SK-N-SH (cell line): ENCODE results near the gene SUMF2. TPM values are rescaled to one million over a fixed set of nuclear protein-coding genes. Genes with fewer than 3 reads are reported as not detected.
A peak's percentile ranks its signal among the peaks of the same experiment; 100 is the strongest.

Experiments used
- CTCF ChIA-PET: fragments of 300-600, 350-600 bp; formaldehyde crosslinking; extraction: SDS; loops from one replicate; lab custom pipeline; 2021; lab: Yijun Ruan, JAX
- POLR2A ChIA-PET: fragments of 350-600 bp; sonication (Branson Sonifier 250); formaldehyde crosslinking; extraction: SDS; loops from one replicate; lab custom pipeline; 2020; ENCODE audit warnings: antibody characterized with exemption, inconsistent platforms; lab: Yijun Ruan, JAX
- DNase-seq: peaks from one replicate; pipeline ENCODE4 v3.0.0; 2012
- H2AFZ ChIP-seq: fragments of 200-600 bp; sonication (generic); 2 replicates; pipeline ENCODE4 v1.8.1; 2016; ENCODE audit warnings: antibody characterized with exemption, mild to moderate bottlenecking, low read depth
- H3F3A ChIP-seq: fragments of 200-600 bp; sonication (generic); replicated peaks from 2 replicates; pipeline ENCODE3; 2016; ENCODE audit warnings: antibody characterized with exemption, mild to moderate bottlenecking; ENCODE audit not compliant: insufficient read depth
- H3K27ac ChIP-seq, 2 experiments: fragments of 200-500 bp in 1 of 2; fragments of 200-600 bp in 1 of 2; sonication (Bioruptor generic) in 1 of 2; sonication (generic), shearing (Covaris generic) in 1 of 2; 2 replicates each; pipeline versions ENCODE4 v1.5.1 to v1.6.1; 2014 to 2016; ENCODE audit warnings: low read depth in 2 of 2, inconsistent platforms in 1 of 2, low read length in 1 of 2, mild to moderate bottlenecking in 1 of 2, mixed read lengths in 1 of 2
- H3K27me3 ChIP-seq: fragments of 200-600 bp; sonication (generic), shearing (Covaris generic); 2 replicates; pipeline ENCODE4 v1.6.1; 2016; ENCODE audit warnings: mixed run types; ENCODE audit not compliant: insufficient read depth
- H3K36me3 ChIP-seq, 2 experiments: fragments of 200-500 bp in 1 of 2; fragments of 200-600 bp in 1 of 2; sonication (Bioruptor generic) in 1 of 2; sonication (generic) in 1 of 2; replicated peaks in 1 of 2; 2 replicates each; pipeline versions ENCODE3 to v1.5.1; 2014 to 2016; ENCODE audit warnings: low read length in 1 of 2, mild to moderate bottlenecking in 1 of 2; ENCODE audit not compliant: insufficient read depth in 2 of 2, control insufficient read depth in 1 of 2
- H3K4me1 ChIP-seq, 2 experiments: fragments of 200-500 bp in 1 of 2; fragments of 200-600 bp in 1 of 2; sonication (Bioruptor generic) in 1 of 2; sonication (generic), shearing (Covaris generic) in 1 of 2; 2 replicates each; pipeline versions ENCODE4 v1.5.1 to v1.6.1; 2014 to 2016; ENCODE audit warnings: low read depth in 1 of 2, low read length in 1 of 2, mixed run types in 1 of 2; ENCODE audit not compliant: insufficient read depth in 2 of 2, control insufficient read depth in 1 of 2
- H3K4me2 ChIP-seq: fragments of 200-600 bp; sonication (generic), shearing (Covaris generic); 2 replicates; pipeline ENCODE4 v1.6.1; 2017; ENCODE audit warnings: mixed run types
- H3K4me3 ChIP-seq, 2 experiments: fragments of 200-500 bp in 1 of 2; fragments of 200-600 bp in 1 of 2; sonication (Bioruptor generic) in 1 of 2; sonication (generic), shearing (Covaris generic) in 1 of 2; 2 replicates each; pipeline versions ENCODE4 v1.5.1 to v1.8.1; 2014 to 2016; ENCODE audit warnings: low read depth in 2 of 2, inconsistent platforms in 1 of 2, low read length in 1 of 2, mild to moderate bottlenecking in 1 of 2, mixed read lengths in 1 of 2, moderate library complexity in 1 of 2
- H3K79me2 ChIP-seq: fragments of 200-600 bp; sonication (generic); 2 replicates; pipeline ENCODE4 v1.8.1; 2017; ENCODE audit warnings: mild to moderate bottlenecking; ENCODE audit not compliant: insufficient read depth
- H3K9ac ChIP-seq: fragments of 200-600 bp; sonication (generic); 2 replicates; pipeline ENCODE4 v1.6.1; 2017; ENCODE audit warnings: mixed run types
- H3K9me2 ChIP-seq: fragments of 200-600 bp; sonication (generic); 2 replicates; pipeline ENCODE4 v1.6.1; 2017; ENCODE audit warnings: mixed run types
- H3K9me3 ChIP-seq: fragments of 200-600 bp; sonication (generic); 2 replicates; pipeline ENCODE4 v1.6.1; 2017; ENCODE audit warnings: mixed run types, mild to moderate bottlenecking, moderate library complexity
- H4K20me1 ChIP-seq: fragments of 200-600 bp; sonication (generic); 2 replicates; pipeline ENCODE4 v1.6.1; 2017; ENCODE audit warnings: mild to moderate bottlenecking, mixed run types; ENCODE audit not compliant: insufficient read depth
- CHD2 ChIP-seq: fragments of 150-350 bp; IDR thresholded peaks from 2 replicates; pipeline ENCODE4 v1.6.1; 2018; ENCODE audit warnings: low read length; ENCODE audit not compliant: partially characterized antibody
- CTCF ChIP-seq: fragments of 200-600 bp; sonication (generic); IDR thresholded peaks from 2 replicates; pipeline ENCODE4 v1.6.1; 2017; ENCODE audit warnings: antibody characterized with exemption, mild to moderate bottlenecking, moderate library complexity
- EP300 ChIP-seq, 2 experiments: IDR thresholded peaks; 2 replicates each; pipeline versions ENCODE4 v1.4.0 to v1.6.1; 2012; ENCODE audit warnings: borderline replicate concordance in 1 of 2, low read depth in 1 of 2, low read length in 1 of 2
- FOSL2 ChIP-seq: IDR thresholded peaks from 2 replicates; pipeline ENCODE4 v1.4.0; 2012; ENCODE audit warnings: low read depth, mild to moderate bottlenecking, moderate library complexity, borderline replicate concordance
- FOXJ3 ChIP-seq: sonication (generic); formaldehyde crosslinking; IDR thresholded peaks from 2 replicates; pipeline ENCODE4 v1.5.1; 2020; ENCODE audit warnings: mild to moderate bottlenecking, missing genetic modification reagents
- IRF3 ChIP-seq: fragments of 150-350 bp; IDR thresholded peaks from 2 replicates; pipeline ENCODE4 v1.6.1; 2016; ENCODE audit warnings: mild to moderate bottlenecking, low read depth, low read length
- JUND ChIP-seq: IDR thresholded peaks from 2 replicates; pipeline ENCODE4 v1.4.0; 2012
- MAX ChIP-seq: IDR thresholded peaks from 2 replicates; pipeline ENCODE4 v1.4.0; 2012; ENCODE audit warnings: low read depth
- MEF2A ChIP-seq: IDR thresholded peaks from 2 replicates; pipeline ENCODE4 v1.4.0; 2012; ENCODE audit warnings: low read depth, borderline replicate concordance
- MXI1 ChIP-seq: IDR thresholded peaks from 2 replicates; pipeline ENCODE4 v1.6.1; 2012; ENCODE audit warnings: mild to moderate bottlenecking, low read depth, low read length, improper control_type of control experiment
- NFIC ChIP-seq: IDR thresholded peaks from 2 replicates; pipeline ENCODE4 v1.4.0; 2012; ENCODE audit warnings: borderline replicate concordance
- NRF1 ChIP-seq: IDR thresholded peaks from 2 replicates; pipeline ENCODE4 v1.6.1; 2012; ENCODE audit warnings: low read depth, mild to moderate bottlenecking, low read length
- PBX3 ChIP-seq: IDR thresholded peaks from 2 replicates; pipeline ENCODE4; 2012
- POLR2AphosphoS5 ChIP-seq: IDR thresholded peaks from 2 replicates; pipeline ENCODE4 v1.6.1; 2012; ENCODE audit warnings: low read depth, low read length
- RAD21 ChIP-seq: IDR thresholded peaks from 2 replicates; pipeline ENCODE4 v1.6.1; 2012; ENCODE audit warnings: mild to moderate bottlenecking, low read length
- RCOR1 ChIP-seq: fragments of 150-350 bp; IDR thresholded peaks from 2 replicates; pipeline ENCODE4 v1.6.1; 2017; ENCODE audit warnings: antibody characterized with exemption, low read length
- RXRA ChIP-seq: IDR thresholded peaks from 2 replicates; pipeline ENCODE4 v1.4.0; 2012; ENCODE audit warnings: low read depth, mild to moderate bottlenecking, borderline replicate concordance
- TCF12 ChIP-seq: IDR thresholded peaks from 2 replicates; pipeline ENCODE4 v1.4.0; 2012
- TEAD4 ChIP-seq: IDR thresholded peaks from 2 replicates; pipeline ENCODE4 v1.4.0; 2012; ENCODE audit warnings: mild to moderate bottlenecking, borderline replicate concordance; ENCODE audit not compliant: insufficient read depth
- USF1 ChIP-seq: IDR thresholded peaks from 2 replicates; pipeline ENCODE4 v1.4.0; 2012; ENCODE audit warnings: low read depth, borderline replicate concordance
- WGBS: methylation state at CpG from one replicate; pipeline ENCODE4 v1.1.6; 2017; ENCODE audit warnings: low lambda C conversion rate; 5-methylcytosine and 5-hydroxymethylcytosine counted together
- polyA plus RNA-seq, 3 experiments: library from polyadenylated mRNA; depleted of rRNA; stranded (reverse); fragments of >200 nt; gene quantifications; 2 replicates each; pipeline ENCODE4 v1.2.3, GENCODE V29; 2012

Gene SUMF2
- polyA plus RNA-seq, 1 of the 3 experiments (the other 2 are of a cell fraction): 162 TPM

GRCh38 chr7:56097700-56098099, 33.6 kb downstream of the SUMF2 start:
- WGBS: 23% methylated on average over 5 of the region's 5 CpGs

More at GRCh38 chr7:56097700-56098099, 33.6 kb downstream of the SUMF2 start:
- Histone ChIP-seq H4K20me1 (0 out of 2 replicates have a peak, but pooled peaks cover 10% of the 10 kb centered on the region), H3K36me3 (peaks cover 30 to 47% of the 10 kb centered on the region in 2 experiments), H3K27me3 (no peaks in the 10 kb centered on the region), H3K9me3 (no peaks in the 10 kb centered on the region), H3K4me3 (no peak overlapping the region), H3K4me2 (peak overlapping the region; percentile 14; the same call in 1 of the 2 replicates), H3K79me2 (peaks cover 5% of the 10 kb centered on the region; the same call in 1 of the 2 replicates), H2AFZ (no peak overlapping the region), H3K4me1 (peaks cover 4 to 5% of the 10 kb centered on the region in 2 experiments; a peak in 2 of 4 replicates), H3K9ac (no peak overlapping the region), H3K27ac (peak overlapping the region in 1 of 2 experiments; percentile 55; a peak in 1 of 4 replicates), H3F3A (peaks cover 50% of the 10 kb centered on the region), H3K9me2 (no peaks in the 10 kb centered on the region)
- CTCF ChIA-PET: interaction anchor here (2.1 kb wide), 1 partner anchor 18 kb away, joined by 8 read pairs; no protein-coding TSS in a partner anchor
- no peak for DNase-seq
- POLR2A ChIA-PET: no interaction called here
- no peak for TF ChIP-seq RCOR1
- peak; percentile 45 for TF ChIP-seq PBX3
- TF ChIP-seq MAX: no peak
- no peak for TF ChIP-seq CHD2
- TF ChIP-seq POLR2AphosphoS5: peak; percentile 86
- peak; percentile 89 for TF ChIP-seq FOSL2
- no peak for TF ChIP-seq FOXJ3
- 0 out of 2 replicates have a peak, but pooled peaks have one; percentile 10 for TF ChIP-seq TEAD4
- TF ChIP-seq MXI1: no peak
- TF ChIP-seq EP300 (IDR thresholded peaks at IDR 0.05; ENCODE audit: borderline replicate concordance in 1 of 2, low read depth in 1 of 2, low read length in 1 of 2): peak in 1 of 2 experiments; percentile 78; a peak in 1 of 4 replicates
- no peak for TF ChIP-seq RAD21
- no peak for TF ChIP-seq USF1
- TF ChIP-seq JUND: peak; percentile 86
- TF ChIP-seq CTCF: no peak
- TF ChIP-seq TCF12: peak; percentile 99
- no peak for TF ChIP-seq IRF3
- 0 out of 2 replicates have a peak, but pooled peaks have one; percentile 23 for TF ChIP-seq MEF2A
- TF ChIP-seq NFIC: peak; percentile 98
- TF ChIP-seq NRF1: no peak
- TF ChIP-seq RXRA: peak; percentile 57; the same call in 1 of the 2 replicates
